Esophagus muscularis mucosa (tissue), 4 donors: ENCODE measurements around the gene ADAMTS17. TPM values are rescaled to one million over a fixed set of nuclear protein-coding genes. Genes with fewer than 3 reads are reported as not detected.

Experiments used
- small RNA-seq, 3 donors: library from RNA; depleted of rRNA; stranded (forward); fragments of <200 nt; gene quantifications; one replicate each; pipeline ENCODE3, GENCODE V24; 2016
- total RNA-seq, 4 donors: library from RNA; depleted of rRNA; stranded (reverse); fragments of >200 nt; gene quantifications; one replicate each; pipeline versions ENCODE4 v1.1.0 to v1.2.1, GENCODE V29; 2016

The ADAMTS17 gene
- total RNA-seq, 4 donors from 2014 or later: 5.3 to 12.0 (median 6.6) TPM

Small RNA genes within 50 kb of the gene (small RNA-seq; reads per million reads assigned to genes)
- gene RNA5SP402: 0 reads per million in 3 donors

Other genes starting within 250 kb of the ADAMTS17 start
- under 1 TPM in 1 of 4 donors, not detected in 3; 0.11 TPM for gene CERS3, start 187.0 kb upstream of the ADAMTS17 start, total RNA-seq